Esophagus mucosa (tissue), 1 donor: ENCODE data around the gene DCST2. TPM values are rescaled to one million over a fixed set of nuclear protein-coding genes. Genes with fewer than 3 reads are reported as not detected.

Experiments
- ATAC-seq: fragments of 200-7000 bp; cut with Tn5 transposase; one replicate; pipeline ENCODE4 v1.9.1; 2020
- total RNA-seq: library from RNA; stranded (reverse); gene quantifications from one replicate; pipeline ENCODE4 v1.2.4, GENCODE V29; 2023
- donor health status: DM: yes; HTN: yes; CAD: no.

Gene DCST2
- total RNA-seq, 1 donor from 2014 or later, result 1.3 TPM

DNA sequence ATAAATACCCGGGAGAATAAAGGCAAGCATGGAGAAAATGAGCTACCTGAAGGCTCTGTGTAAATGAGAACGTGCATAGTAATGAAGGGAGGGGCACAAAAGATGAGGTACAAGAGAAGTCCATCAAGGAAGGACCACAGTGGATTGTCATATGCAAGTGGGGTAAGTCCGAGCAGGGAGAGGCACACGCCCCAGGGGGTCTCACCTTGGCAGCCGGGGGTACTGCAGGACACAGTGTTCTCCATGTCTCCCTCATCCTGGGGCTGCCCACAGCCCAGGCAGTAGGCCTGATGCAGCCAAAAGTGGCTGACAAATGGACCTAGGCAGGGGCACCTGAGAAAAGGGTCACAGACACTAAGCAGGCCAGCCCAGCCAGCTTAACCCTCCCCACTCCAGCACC lies 10.0 kb downstream of the DCST2 start:
- peak; percentile 5 for ATAC-seq

DNA sequence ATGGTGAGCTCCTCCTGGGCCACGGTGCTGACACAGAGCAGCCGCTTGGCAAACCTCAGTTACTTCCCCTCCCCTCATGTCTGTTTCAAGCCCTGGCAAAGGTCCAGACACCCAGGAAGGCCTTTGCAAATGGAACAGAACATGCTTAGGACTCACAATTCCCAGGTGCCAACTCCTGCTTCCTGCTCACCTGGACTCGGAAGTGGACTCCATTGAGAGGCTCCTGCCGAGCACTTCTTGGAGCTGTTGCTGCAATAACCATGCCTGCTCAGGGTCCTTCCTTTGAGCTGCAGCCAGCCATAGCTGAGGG lies 10.7 kb downstream of the DCST2 start:
- peak; percentile 2 for ATAC-seq

DNA sequence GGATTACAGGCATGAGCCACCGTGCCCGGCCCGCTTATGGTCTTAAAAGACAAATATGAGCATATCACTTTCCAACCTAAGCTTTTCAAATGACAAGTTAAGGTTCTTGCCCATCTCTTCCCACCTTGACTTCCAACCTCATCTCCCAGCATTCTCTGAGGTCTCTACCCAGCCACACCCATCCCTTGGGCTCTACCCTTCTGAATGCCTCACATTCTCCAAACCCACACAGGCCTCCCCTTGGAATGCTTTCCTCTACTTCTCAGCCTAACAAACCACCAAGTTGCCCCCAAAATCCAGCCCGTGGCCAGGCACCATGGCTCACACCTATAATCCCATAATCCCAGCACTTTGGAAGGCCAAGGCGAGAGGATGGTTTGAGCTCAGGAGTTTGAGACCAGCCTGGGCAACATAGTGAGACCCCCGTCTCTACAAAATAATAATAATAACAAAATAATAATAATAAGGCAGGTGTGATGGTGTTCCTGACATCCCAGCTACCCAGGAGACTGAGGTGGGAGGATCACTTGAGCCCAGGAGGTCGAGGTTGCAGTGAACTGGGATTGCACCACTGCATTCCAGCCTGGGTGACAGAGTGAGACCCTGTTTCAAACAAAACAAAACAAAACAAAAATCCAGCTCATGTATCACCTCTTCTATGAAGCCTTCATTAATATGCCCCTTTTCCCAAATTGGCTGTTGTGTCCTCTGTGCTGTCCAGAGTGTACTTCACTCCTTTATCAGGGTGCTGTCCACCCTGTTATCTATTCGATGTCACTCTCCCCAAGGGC lies 11.2 kb downstream of the DCST2 start:
- no peak for ATAC-seq

DNA sequence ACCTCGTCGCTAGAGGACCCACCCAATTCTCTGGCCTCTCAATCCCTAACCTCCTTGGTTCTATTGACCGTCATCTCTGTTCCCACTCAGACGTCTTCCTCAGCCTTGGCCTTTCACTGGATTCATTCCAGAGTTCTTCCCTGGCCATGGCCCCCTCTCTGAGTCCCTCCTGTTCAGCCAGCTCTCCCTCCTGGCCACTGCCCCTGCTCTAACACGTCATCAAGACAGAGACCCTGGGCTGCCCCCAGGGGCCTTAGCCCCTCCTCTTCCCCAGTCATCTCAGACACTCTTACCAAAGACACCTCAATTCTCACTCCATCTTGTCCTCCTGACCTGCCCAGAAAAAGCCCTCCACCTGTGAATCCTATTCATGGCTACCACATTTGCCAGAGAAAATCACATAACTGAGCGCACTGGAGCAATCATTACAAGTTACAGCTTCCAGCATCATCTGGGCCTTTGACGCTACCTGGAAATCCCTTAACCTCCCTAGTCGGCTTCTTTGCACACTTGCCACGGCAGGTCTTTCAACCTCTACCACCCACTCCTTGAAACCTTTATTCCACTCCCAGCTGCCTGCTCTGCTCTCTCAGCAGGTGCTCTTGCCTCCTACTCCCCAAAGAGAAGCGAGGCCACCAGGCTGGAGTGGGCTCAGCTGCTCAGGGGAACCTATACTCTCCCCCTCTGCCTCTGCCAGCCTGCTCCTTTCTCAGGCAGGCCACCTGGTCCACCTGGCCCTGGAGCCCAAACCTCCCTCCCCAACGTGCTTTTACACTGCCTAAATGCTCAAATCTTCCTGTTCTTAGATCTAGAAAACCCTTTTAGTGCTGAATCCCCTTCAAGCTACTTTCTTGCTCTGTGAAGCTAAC lies 14.0 kb downstream of the DCST2 start:
- ATAC-seq, result no peak

DNA sequence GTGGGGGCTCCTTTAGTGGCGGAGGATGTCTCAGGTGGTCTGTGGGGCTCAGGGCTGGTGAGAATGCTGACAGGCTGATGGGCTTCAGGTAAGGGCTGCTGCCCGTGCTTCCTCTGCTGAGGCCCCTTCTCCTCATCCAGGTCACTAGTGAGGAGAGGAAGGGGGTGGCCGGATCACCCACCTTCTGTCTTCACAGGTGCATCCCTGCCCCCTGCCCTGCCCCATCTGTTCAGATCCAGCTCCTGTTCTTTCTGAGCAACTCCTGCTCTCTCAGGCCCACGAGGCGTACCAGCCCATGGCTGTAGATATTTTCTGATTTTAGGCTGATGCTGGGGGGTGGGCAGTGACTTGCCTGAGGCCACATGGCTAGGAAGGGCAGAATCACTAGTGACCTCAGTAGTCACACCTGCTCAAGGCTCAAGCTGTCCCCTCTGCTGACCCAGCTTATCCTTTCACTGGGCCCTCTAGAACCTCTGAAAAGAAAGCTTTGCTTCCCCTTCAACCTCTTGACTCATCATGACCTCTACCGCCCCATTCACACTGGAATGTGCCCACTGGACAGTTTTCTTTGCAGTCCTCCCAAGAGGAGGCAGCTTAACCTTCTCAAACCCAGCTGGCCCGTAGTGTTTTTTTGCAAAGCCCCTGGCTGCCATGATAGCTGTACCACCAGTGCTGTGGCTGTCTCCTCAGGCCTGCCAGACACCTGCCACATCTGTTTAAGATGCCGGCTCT lies 14.8 kb downstream of the DCST2 start:
- ATAC-seq, result no peak

DNA sequence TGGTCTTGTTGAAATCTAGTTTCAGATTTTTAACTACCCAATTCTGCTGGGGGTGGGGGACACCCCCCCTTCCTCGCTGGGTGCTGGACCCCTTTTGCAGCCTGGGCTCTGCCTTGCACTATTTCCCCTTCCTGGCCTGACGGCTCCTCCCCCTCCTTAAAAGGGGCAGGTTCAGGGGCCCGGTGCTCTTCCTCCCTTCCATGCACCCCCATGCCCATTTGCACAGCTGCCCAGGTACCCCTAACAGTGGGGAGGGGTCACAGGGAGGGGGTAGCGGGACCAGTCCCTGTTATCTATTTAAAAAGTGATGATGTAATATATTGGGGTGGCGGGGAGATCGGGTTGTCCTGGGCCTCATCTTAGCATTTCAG lies 15.7 kb downstream of the DCST2 start:
- no peak for ATAC-seq

DNA sequence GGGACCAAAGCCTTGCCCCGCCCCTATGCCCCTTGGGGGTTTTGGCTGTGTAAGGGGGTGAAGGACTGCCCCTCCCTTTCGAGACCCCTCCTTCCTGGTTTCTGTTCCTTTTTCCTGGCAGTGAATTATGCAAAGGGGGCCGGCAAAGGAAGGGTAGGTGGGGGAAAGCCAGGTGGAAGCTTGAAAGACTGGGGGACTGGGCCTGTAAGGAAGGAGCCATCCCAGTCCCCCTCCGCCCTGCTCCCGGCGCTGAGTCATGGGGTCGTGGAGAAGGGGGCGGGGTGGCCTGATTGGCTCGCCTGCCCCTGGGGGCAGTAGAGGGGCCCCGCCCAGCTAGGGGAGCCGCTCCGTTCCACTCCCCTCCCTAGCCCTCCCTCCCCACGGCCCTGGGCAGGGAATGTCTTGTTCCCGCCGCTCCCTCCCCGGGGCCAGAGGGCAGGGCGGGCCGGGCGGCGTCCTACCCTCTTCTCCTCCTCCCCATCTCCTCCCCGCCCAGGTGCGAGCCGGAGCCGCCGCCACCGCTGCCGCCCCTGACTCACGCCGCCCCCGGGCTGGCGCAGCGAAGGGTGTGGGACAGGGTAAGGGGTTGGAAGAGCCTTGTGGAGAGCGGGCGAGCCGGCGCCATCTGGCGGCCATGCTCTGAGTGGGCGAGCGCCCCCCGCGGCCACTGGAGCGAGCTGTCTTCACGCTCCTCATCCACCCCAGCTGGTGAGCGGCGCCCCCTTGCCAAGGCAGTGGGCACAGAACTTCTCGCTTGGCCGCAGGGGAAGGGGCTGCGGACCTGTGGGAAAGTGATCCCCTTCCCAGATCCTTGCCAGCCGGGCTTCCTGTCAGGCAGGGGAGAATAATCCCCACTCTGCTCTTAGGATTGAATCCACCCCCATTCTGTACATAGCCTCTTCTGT lies 16.3 kb downstream of the DCST2 start:
- ATAC-seq, result peak; percentile 91

DNA sequence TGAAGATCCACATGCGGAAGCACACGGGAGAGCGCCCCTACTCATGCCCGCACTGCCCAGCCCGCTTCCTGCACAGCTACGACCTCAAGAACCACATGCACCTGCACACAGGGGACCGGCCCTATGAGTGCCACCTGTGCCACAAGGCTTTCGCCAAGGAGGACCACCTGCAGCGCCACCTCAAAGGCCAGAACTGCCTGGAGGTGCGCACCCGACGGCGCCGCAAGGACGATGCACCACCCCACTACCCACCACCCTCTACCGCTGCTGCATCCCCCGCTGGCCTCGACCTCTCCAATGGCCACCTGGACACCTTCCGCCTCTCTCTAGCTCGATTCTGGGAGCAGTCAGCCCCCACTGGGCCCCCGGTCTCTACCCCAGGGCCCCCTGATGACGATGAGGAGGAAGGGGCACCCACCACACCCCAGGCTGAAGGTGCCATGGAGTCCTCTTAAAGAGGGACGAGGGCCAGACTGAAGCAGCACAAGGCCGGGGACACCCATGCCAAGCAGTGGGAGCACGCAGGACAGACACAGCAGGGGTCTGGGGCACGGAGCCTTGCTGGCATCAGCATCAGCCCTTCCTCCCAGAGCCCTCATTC lies 17.2 kb downstream of the DCST2 start:
- ATAC-seq, result no peak

DNA sequence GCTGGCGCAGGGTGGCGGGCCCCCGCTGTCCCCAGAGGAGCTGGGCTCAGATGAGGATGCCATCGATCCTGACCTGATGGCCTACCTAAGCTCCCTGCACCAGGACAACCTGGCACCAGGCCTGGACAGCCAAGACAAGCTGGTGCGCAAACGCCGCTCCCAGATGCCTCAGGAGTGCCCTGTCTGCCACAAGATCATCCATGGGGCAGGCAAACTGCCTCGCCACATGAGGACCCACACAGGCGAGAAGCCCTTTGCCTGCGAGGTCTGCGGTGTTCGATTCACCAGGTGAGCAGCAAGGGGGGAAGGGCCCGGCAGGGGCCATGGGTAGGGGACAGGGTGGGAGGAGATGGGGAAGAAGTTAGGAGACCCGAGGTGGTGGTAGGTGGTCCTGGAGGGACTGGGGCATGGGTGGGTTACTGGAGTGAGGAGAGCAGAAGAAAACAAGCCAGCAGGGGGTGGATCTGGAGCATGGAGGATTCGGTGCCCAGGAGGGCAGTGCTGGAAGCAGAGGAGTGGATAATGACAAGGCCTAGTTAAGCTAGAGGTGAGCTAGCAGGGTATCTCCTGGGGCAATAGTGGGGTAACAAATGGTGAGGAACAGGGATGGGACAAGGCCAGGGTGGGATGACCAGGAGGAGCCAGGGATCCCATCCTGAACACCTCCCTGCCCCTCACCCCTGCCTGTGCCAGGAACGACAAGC lies 17.9 kb downstream of the DCST2 start:
- no peak for ATAC-seq

DNA sequence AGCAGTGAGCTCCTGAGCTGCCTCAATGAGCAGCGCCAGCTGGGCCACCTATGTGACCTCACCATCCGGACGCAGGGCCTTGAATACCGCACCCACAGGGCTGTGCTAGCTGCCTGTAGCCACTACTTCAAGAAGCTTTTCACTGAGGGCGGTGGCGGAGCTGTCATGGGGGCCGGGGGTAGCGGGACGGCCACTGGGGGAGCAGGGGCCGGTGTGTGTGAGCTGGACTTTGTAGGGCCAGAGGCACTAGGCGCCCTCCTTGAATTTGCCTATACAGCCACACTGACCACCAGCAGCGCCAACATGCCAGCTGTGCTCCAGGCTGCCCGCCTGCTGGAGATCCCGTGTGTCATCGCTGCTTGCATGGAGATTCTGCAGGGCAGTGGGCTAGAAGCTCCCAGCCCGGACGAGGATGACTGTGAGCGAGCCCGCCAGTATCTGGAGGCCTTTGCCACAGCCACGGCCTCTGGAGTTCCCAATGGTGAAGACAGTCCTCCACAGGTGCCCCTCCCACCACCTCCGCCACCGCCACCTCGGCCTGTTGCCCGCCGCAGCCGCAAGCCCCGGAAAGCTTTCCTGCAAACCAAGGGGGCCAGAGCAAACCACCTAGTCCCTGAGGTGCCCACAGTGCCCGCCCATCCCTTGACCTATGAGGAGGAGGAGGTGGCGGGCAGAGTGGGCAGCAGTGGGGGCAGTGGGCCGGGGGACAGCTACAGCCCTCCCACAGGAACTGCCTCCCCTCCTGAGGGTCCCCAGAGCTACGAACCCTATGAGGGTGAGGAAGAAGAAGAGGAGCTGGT lies 18.7 kb downstream of the DCST2 start:
- no peak for ATAC-seq

DNA sequence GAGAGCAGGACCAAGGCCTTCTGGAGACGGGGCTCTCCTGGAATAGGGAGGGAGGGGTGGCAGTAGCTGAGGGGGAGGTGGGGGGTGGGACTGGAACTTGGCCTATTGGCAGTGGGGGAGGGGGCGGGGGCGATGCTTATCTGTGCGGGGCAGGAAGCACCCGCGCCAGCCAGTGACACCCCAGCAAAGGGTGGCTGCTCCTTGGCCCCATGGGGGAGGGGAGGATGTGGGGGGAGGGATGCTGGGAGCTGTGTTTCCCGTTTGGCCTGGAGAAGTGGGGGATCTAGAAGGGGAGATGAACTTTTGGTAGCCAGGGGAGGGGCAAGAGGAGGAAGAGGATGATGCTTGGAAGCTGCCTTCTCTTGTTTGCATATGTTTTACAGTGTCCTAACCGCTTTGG lies 19.9 kb downstream of the DCST2 start:
- no peak for ATAC-seq

DNA sequence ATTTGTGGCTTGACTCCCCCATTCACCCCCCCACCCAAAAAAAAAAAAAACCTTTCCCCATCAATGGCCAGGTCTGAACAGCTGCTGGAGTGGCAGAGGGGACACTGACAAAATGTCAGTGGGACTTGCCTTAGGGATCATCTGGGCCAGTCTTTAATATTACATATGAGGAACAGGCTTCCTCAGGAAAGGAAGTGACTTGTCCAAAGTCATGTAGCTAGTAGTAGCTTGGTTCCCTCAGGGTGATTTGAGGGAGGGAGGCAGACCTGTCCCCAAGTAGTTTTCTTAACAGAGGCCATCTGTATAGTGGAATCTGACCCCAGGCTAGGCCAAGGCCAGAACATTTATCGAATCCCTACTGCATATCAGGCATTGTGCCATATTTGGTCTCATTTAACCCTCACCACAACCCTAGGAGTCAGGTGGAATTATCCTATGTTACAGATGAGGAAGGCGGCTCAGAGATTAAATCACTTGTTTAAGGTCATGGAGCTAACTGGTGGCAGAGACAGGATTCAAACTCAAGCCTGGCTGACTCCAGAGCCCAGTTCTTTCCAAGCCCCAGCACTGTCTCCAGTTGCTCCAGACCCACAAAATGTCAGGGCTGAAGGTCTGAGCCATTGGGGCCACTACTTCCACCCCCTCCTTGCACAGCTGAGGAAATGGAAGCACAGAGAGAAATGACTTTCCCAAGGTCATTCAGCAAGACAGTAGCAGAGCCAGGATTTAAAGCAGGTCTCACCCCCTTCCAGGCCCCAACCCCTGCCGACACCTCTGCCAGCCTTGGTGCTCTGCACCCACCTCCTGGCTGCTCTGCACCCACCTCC lies 20.6 kb downstream of the DCST2 start:
- no peak for ATAC-seq

DNA sequence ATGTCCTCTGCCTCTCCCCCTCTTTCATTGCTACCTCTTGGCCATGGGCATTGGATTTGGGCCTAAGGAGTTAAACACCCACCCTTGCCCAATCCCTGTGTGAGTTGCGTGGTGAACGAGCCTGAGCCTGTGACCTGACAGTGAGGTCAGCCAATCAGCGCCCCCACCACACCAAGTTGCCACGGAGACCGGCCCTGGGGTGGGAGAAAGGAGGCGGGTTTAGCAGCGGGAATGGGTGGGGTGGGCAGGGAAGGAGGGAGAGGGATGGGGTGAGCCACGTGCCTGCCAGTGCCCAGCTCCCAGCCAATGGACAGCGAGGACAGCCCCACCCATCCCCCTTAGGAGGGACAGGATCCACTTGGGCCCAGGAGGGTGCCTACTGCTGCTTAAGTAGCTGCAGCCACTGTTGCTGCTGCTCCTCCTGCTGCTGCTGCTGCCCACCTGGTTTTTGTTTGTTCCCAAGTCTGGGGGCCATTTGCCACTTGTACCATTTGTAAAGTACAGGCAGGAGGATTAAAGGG lies 21.5 kb downstream of the DCST2 start:
- peak; percentile 68 for ATAC-seq

DNA sequence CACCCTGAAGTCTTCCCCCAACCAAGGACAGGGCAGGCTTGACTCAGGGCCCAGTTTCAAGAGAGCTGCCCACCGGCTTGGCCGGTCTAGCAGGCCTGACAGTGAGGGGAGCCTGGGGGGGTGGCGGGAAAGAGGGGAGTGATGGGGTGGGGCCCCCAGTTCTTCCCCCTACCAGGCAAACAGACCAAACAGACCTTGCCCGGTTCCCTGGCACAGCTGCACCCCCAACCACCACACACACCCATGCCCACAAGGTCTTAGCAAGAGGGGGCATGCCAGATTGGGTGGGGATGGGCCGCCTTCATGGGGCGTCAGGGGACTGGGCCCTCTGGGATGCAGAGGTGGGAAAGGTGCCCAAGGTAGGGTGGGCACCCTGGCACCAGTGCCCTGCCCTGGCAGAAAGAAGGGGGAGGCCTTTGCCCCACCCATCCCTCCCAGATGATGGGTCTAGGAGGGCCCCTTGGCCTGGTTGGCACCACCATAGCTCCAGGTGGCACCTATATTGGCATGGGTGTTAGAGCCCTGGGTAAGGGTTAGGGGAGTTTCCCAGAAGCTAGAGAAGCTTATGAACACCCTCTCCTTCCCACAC lies 22.1 kb downstream of the DCST2 start:
- peak; percentile 31 for ATAC-seq

DNA sequence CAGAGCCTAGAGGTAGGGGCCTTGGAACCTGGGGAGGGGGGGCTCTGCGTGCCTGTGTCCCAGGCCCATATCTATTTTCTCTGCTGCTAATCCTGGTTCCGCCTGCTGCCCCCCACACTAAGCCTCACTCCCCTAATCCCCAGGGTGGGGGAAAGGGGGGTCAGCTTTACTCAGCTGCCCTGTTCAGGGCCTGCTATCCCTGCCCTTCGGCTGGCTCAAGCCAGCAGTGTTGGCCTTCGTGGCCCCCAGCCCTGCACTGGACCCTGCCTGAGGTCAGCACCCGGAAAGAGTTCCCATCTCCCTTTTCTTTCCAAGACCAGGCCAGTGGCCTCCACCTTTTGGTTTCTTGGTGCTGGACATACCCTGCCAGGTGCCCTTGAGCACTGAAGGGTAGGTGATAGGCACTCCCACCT lies 22.6 kb downstream of the DCST2 start:
- ATAC-seq, result no peak

DNA sequence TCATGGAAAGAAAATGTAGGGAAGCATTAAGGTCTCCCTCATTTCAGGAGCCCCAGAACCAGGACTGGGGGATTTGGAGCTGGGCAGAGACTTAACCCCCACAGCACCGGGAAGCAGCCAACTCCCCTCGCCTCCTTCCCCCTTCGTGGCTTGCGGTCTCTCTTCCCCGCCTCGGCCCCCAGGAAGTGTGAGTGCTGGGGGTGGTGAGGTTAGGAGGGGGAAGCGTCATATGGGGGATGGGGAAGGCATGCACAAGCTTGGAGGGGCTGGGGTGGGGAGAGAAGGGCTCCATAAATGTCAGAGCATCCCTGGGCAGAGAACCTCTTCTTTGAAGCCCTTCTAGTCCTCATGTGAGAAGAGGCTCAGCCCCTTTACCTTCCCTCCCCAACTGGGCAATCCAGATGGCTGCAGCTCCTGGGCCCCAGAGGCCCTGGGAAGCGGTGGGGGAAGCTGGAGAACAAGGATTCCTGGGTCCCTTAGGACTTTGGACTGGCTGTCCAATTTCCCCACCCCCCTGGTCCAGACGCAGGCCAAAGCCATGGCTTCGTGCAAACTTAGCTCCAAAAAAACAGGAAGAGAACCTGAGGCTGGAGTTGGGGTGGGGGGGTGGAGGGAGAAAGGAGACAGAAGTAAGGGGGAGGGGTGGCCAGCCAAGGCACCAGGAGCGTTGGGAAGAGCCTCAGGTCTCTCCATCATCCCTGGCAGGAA lies 23.2 kb downstream of the DCST2 start:
- ATAC-seq, result no peak

DNA sequence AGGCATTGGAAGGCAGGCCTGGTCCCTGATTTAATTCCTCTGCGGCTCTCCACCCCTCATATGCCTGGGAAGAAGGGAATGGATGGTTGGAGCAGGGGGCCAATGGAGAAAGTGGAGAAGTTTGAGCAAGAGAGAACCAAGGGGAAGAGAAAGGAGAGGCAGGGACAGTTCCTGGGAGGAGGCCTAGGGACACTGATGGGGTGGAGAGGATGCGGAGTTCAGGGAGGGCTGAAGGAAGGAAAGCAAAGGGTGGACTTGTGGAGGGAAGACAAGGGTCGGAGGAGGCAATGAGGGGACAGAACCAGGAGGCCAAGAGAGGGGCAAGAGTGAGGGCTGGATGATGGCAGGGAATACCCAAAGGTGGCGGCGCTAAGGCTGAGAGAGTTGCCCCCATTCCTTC lies 23.8 kb downstream of the DCST2 start:
- ATAC-seq, result no peak

DNA sequence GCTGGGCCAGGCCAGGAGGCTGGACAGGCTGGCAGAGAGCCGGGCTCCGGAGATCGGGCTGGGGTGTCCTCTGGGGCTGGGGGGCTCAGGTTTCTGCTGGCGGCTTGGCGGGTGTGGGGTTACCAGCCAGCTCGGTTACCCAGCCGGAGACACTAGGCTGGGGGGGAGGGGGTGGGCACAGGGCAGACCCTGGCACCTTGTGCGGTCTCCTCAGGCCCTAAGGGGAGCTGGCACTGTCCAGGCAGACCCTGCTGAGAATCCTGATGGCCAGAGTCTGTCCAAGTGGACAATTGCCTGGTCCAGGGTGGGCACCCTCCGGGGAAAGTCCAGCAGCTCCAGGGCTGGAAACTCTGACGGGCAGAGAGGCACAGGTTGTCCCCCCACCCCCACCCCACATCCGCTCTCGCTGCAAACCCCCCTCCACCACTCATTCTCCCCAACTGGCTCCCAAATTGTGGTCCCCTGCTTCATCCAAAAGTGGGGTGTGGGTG lies 24.3 kb downstream of the DCST2 start:
- no peak for ATAC-seq
